Ishikawa (cell line): ENCODE results near the gene GSTO2.

Experiments used
- CEBPB ChIP-seq: IDR thresholded peaks from 2 replicates; pipeline ENCODE4 v1.6.1; 2012
- CREB1 ChIP-seq: IDR thresholded peaks from 2 replicates; pipeline ENCODE4 v1.6.1; 2012; ENCODE audit warnings: low read depth
- EGR1 ChIP-seq: IDR thresholded peaks from 2 replicates; pipeline ENCODE4 v1.6.1; 2012
- EP300 ChIP-seq: IDR thresholded peaks from 2 replicates; pipeline ENCODE4 v1.6.1; 2012; ENCODE audit warnings: borderline replicate concordance
- FOXM1 ChIP-seq: IDR thresholded peaks from 2 replicates; pipeline ENCODE4 v1.6.1; 2012; ENCODE audit warnings: low read depth, borderline replicate concordance
- NFIC ChIP-seq: IDR thresholded peaks from 2 replicates; pipeline ENCODE4 v1.6.1; 2012
- RAD21 ChIP-seq: IDR thresholded peaks from 2 replicates; pipeline ENCODE4 v1.6.1; 2012; ENCODE audit warnings: low read depth
- TAF1 ChIP-seq: IDR thresholded peaks from 2 replicates; pipeline ENCODE4 v1.6.1; 2012; ENCODE audit warnings: low read depth, mild to moderate bottlenecking
- TCF12 ChIP-seq: IDR thresholded peaks from 2 replicates; pipeline ENCODE4 v1.6.1; 2012; ENCODE audit warnings: low read depth
- TEAD4 ChIP-seq: IDR thresholded peaks from 2 replicates; pipeline ENCODE4 v1.6.1; 2012
- USF1 ChIP-seq: IDR thresholded peaks from 2 replicates; pipeline ENCODE4 v1.6.1; 2012
- YY1 ChIP-seq: IDR thresholded peaks from 2 replicates; pipeline ENCODE4 v1.6.1; 2012; ENCODE audit warnings: low read depth
- ZBTB7A ChIP-seq: IDR thresholded peaks from 2 replicates; pipeline ENCODE4 v1.6.1; 2012; ENCODE audit warnings: low read depth
- TF ChIP-seq, protein P1 (sequence below): IDR thresholded peaks from 2 replicates; pipeline ENCODE4 v1.6.1; 2012
- TF ChIP-seq, protein P2 (sequence below): IDR thresholded peaks from 2 replicates; pipeline ENCODE4 v1.6.1; 2012; ENCODE audit warnings: low read depth, mild to moderate bottlenecking

GSTO2 gene

DNA sequence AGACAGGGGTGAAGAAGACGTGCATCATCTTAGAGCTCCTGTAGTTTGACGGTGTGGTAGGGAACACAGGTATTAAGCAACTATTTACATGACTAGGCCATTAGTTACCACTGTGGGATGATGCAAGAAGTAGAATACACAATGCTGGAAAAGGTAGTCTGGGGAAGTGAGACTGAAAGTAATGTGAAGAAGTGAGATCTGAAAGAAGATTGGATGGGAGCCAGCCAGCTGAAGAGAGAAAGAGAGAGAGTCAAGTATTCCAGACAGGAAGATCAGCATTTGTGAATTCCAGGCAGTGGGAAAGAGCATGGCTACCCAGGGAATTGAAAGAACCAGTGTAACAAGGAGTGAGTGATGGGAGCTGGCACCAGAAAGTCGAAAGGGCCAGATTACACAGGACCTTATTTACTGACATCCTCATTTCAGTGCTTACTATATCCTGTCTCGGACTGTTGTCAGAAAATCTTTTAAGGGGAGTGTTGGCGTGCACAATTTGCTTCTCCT lies 80.7 kb downstream of the GSTO2 start:
- TF ChIP-seq TEAD4: no peak
- no peak for TF ChIP-seq EP300
- TF ChIP-seq CEBPB: peak; percentile 57
- TF ChIP-seq, protein P1, sequence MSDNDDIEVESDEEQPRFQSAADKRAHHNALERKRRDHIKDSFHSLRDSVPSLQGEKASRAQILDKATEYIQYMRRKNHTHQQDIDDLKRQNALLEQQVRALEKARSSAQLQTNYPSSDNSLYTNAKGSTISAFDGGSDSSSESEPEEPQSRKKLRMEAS: no peak

DNA sequence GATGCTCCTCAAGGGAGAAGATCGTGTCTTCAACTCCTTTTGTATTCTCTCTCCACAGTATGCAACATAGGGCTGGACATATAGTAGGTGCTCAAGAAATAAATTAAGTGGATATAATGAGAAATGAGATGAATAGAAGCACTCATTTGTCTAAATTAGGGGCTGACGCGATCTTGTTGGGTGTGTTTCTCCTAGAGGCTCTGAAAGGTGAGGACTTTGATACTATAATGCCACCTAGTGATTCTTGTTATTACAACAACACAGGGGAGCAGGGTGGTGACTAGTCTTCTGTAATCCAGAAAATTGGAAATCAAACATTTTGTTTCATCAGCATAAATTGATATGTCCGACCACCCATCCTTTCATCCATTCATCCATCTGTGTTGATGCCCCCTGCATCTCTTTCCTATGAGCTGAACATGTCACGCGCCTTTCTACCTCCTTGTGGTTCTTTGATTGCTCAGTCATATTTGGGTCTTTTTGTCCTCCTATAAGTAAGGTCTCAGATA lies 81.2 kb downstream of the GSTO2 start:
- TF ChIP-seq TEAD4 (no peak), RAD21 (peak; percentile 93)

GRCh38 chr10:104351061-104351702 lies 82.2 kb downstream of the GSTO2 start:
- TF ChIP-seq CEBPB (no peak), TCF12 (no peak), CREB1 (no peak), ZBTB7A (no peak), EGR1 (no peak), TEAD4 (no peak), EP300 (no peak), NFIC (no peak), RAD21 (no peak), FOXM1 (no peak), USF1 (no peak), YY1 (no peak), TAF1 (no peak)
- TF ChIP-seq, protein P2, sequence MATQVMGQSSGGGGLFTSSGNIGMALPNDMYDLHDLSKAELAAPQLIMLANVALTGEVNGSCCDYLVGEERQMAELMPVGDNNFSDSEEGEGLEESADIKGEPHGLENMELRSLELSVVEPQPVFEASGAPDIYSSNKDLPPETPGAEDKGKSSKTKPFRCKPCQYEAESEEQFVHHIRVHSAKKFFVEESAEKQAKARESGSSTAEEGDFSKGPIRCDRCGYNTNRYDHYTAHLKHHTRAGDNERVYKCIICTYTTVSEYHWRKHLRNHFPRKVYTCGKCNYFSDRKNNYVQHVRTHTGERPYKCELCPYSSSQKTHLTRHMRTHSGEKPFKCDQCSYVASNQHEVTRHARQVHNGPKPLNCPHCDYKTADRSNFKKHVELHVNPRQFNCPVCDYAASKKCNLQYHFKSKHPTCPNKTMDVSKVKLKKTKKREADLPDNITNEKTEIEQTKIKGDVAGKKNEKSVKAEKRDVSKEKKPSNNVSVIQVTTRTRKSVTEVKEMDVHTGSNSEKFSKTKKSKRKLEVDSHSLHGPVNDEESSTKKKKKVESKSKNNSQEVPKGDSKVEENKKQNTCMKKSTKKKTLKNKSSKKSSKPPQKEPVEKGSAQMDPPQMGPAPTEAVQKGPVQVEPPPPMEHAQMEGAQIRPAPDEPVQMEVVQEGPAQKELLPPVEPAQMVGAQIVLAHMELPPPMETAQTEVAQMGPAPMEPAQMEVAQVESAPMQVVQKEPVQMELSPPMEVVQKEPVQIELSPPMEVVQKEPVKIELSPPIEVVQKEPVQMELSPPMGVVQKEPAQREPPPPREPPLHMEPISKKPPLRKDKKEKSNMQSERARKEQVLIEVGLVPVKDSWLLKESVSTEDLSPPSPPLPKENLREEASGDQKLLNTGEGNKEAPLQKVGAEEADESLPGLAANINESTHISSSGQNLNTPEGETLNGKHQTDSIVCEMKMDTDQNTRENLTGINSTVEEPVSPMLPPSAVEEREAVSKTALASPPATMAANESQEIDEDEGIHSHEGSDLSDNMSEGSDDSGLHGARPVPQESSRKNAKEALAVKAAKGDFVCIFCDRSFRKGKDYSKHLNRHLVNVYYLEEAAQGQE: no peak
- TF ChIP-seq, protein P1: no peak

GRCh38 chr10:104351919-104352318 lies 82.9 kb downstream of the GSTO2 start:
- TF ChIP-seq YY1 (no peak), TCF12 (no peak), USF1 (no peak), EP300 (no peak), EGR1 (no peak)
- TF ChIP-seq, protein P1: no peak

DNA sequence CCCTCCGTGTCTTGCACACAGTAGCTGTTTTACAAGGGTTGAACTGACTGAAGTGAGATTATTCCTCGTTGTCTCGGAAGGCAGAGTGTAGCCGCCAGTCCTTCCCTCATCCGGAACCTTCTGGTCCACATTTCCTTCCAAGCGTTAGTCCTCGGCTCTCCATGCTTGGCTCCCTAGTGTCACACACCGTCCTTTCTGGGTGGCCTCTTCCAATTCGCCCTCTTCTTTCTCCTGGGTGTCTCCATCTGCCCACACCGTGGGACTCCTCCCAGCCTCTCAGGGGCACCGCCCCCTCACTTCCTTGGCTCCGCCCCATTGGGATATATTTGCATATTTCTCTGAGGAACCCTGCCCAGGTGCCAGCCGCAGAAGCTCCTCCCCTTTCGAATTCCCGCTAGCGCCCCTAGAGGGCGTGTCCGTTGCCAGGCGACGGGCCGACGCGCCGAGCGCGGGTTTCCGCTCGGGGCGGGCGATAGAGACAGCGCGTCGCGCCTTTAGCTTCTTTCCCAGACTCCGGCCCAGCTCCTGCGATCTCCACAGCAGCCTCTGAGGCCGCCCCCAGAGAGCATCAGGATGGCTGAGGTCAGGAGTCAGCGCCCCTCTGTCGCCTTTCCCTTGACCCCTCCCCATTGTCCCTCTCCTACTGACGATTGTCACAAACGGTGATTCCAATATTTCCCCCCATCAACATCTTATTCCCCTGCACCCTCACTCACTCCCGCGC lies 84.5 kb downstream of the GSTO2 start, which contains the start of gene CFAP58:
Gene CFAP58, plus strand, starts transcription at position 509 of the 724 bp plus-strand sequence. Its CDS starts 65 bp downstream, at position 574.
- TF ChIP-seq FOXM1: no peak
- TF ChIP-seq EP300: no peak
- TF ChIP-seq YY1: no peak
- no peak; the same call in 1 of the 2 replicates for TF ChIP-seq RAD21
- no peak for TF ChIP-seq CEBPB
- TF ChIP-seq CREB1: peak; percentile 20; the same call in 1 of the 2 replicates
- TF ChIP-seq, protein P2: no peak
- TF ChIP-seq TCF12: peak; percentile 46; the same call in 1 of the 2 replicates
- peak; percentile 32; the same call in 1 of the 2 replicates for TF ChIP-seq TAF1
- no peak for TF ChIP-seq USF1
- TF ChIP-seq TEAD4: 0 out of 2 replicates have a peak, but pooled peaks have one; percentile 20
- TF ChIP-seq, protein P1: peak; percentile 94
- peak; percentile 60; the same call in 1 of the 2 replicates for TF ChIP-seq EGR1
- TF ChIP-seq ZBTB7A: no peak
- TF ChIP-seq NFIC: no peak
